Natural killer cell (primary cell): ENCODE data around the gene MAPKAPK3. TPM values are rescaled to one million over a fixed set of nuclear protein-coding genes. Genes with fewer than 3 reads are reported as not detected.
"Not testable (repeated sequence)": the region's sequence is repeated elsewhere in the genome, so short reads cannot be mapped to it uniquely, and the experiment has no call there.

ENCODE experiments used
- ATAC-seq, 3 donors: fragments of 150-1000 bp in 2 of 3; fragments of 200-7000 bp in 1 of 3; cut with Tn5 transposase; 1 replicate in 1 of 3; 2 replicates in 2 of 3; pipeline ENCODE4 v1.10.0; 2021; ENCODE audit warnings: mild to moderate bottlenecking in 2 of 3, moderate library complexity in 2 of 3
- DNase-seq, 2 donors: peaks; one replicate each; pipeline versions ENCODE4 v3.0.0 to v3.0.0-alpha.2; 2013 to 2021; ENCODE audit warnings: mixed read lengths in 1 of 2
- H3K27ac ChIP-seq: one replicate; pipeline ENCODE4 v1.5.1; 2013; ENCODE audit warnings: mild to moderate bottlenecking, low read length
- H3K27me3 ChIP-seq: one replicate; pipeline ENCODE4 v1.6.1; 2013; ENCODE audit warnings: low read length; ENCODE audit not compliant: control insufficient read depth, insufficient read depth
- H3K36me3 ChIP-seq: one replicate; pipeline ENCODE4 v1.6.1; 2013; ENCODE audit warnings: low read length; ENCODE audit not compliant: control insufficient read depth, insufficient read depth
- H3K4me1 ChIP-seq: one replicate; pipeline ENCODE4 v1.6.1; 2013; ENCODE audit warnings: low read length; ENCODE audit not compliant: control insufficient read depth, insufficient read depth
- H3K4me3 ChIP-seq: one replicate; pipeline ENCODE4 v1.5.1; 2013; ENCODE audit warnings: low read length
- H3K9me3 ChIP-seq: one replicate; pipeline ENCODE4 v1.6.1; 2013; ENCODE audit warnings: low read length; ENCODE audit not compliant: control insufficient read depth, insufficient read depth
- H3K27ac Mint-ChIP-seq, 2 donors: one replicate each; pipeline ENCODE4 v1.8.0; 2022; ENCODE audit warnings: mild to moderate bottlenecking in 2 of 2, mixed read lengths in 2 of 2, moderate library complexity in 1 of 2
- H3K27me3 Mint-ChIP-seq, 2 donors: one replicate each; pipeline ENCODE4 v1.8.0; 2022; ENCODE audit warnings: low read depth in 2 of 2, mixed read lengths in 2 of 2
- H3K36me3 Mint-ChIP-seq: one replicate; pipeline ENCODE4 v1.8.0; 2022; ENCODE audit warnings: mixed read lengths
- H3K4me1 Mint-ChIP-seq, 2 donors: one replicate each; pipeline ENCODE4 v1.8.0; 2022; ENCODE audit warnings: mixed read lengths in 2 of 2
- H3K4me3 Mint-ChIP-seq: one replicate; pipeline ENCODE4 v1.8.0; 2022; ENCODE audit warnings: mild to moderate bottlenecking, moderate library complexity, mixed read lengths
- H3K9me3 Mint-ChIP-seq, 2 donors: one replicate each; pipeline ENCODE4 v1.8.0; 2022; ENCODE audit warnings: mixed read lengths in 2 of 2
- CTCF ChIP-seq: fragments of 200-600 bp; IDR thresholded peaks from one replicate; pipeline ENCODE4 v1.8.0; 2022; ENCODE audit warnings: antibody characterized with exemption
- WGBS: methylation state at CpG from one replicate; pipeline ENCODE4 v1.1.7; 2013; ENCODE audit warnings: missing lambda C conversion rate; ENCODE audit not compliant: insufficient coverage; 5-methylcytosine and 5-hydroxymethylcytosine counted together
- intact Hi-C: fragments of 100-400 bp; cut with micrococcal nuclease; formaldehyde crosslinking; loops from one replicate; pipeline ENCODE4 v1.14.2; 2022
- total RNA-seq, 4 donors: library from RNA; stranded (reverse); fragments of 120-200 nt in 1 of 4; gene quantifications; one replicate each; pipeline versions ENCODE4 v1.2.3 to v1.2.4, GENCODE V29; 2013 to 2022

MAPKAPK3 gene
- total RNA-seq, 3 donors from 2014 or later (not counting 1 experiment from before 2014, with no cell fraction given) = 48.0 to 57.7 (median 49.3) TPM

- ATAC-seq = no peak
- H3K4me3 Mint-ChIP-seq = no peak overlapping the region
- H3K27ac Mint-ChIP-seq = no peak overlapping the region
- Histone ChIP-seq H3K27me3 (no peaks in the 10 kb centered on the region), H3K27ac (no peak overlapping the region), H3K4me3 (no peak overlapping the region), H3K4me1 (peaks cover 7% of the 10 kb centered on the region), H3K9me3 (no peaks in the 10 kb centered on the region), H3K36me3 (no peaks in the 10 kb centered on the region)
- no peaks in the 10 kb centered on the region for H3K27me3 Mint-ChIP-seq
- H3K9me3 Mint-ChIP-seq = no peaks in the 10 kb centered on the region
- intact Hi-C loops = no loop called here
- H3K36me3 Mint-ChIP-seq = no peaks in the 10 kb centered on the region
- H3K4me1 Mint-ChIP-seq = peaks cover 11 to 12% of the 10 kb centered on the region in 2 donors
- no peak for TF ChIP-seq CTCF
- DNase-seq = no peak
- 87% methylated on average over 6 of the region's 6 CpGs for WGBS
These were observed 44.4 kb downstream of the MAPKAPK3 start for GRCh38 chr3:50661321-50661837.

GRCh38 chr3:50662408-50662807, 45.5 kb downstream of the MAPKAPK3 start:
- Mint-ChIP-seq H3K4me3 (no peak overlapping the region), H3K36me3 (no peaks in the 10 kb centered on the region), H3K27ac (no peak overlapping the region), H3K27me3 (peaks cover 0 to 6% of the 10 kb centered on the region in 2 donors), H3K9me3 (no peaks in the 10 kb centered on the region), H3K4me1 (peaks cover 11 to 12% of the 10 kb centered on the region in 2 donors)
- ATAC-seq (peak in 1 of 3 donors; percentile 32), DNase-seq (no peak)
- intact Hi-C loops = no loop called here
- Histone ChIP-seq H3K36me3 (no peaks in the 10 kb centered on the region), H3K9me3 (no peaks in the 10 kb centered on the region), H3K4me1 (peaks cover 7% of the 10 kb centered on the region), H3K27ac (no peak overlapping the region), H3K27me3 (no peaks in the 10 kb centered on the region), H3K4me3 (no peak overlapping the region)
- no peak for TF ChIP-seq CTCF
- WGBS = 43% methylated on average over 2 of the region's 2 CpGs

- ATAC-seq (no peak), DNase-seq (no peak)
- Histone ChIP-seq H3K27ac (no peak overlapping the region), H3K9me3 (no peaks in the 10 kb centered on the region), H3K36me3 (no peaks in the 10 kb centered on the region), H3K4me3 (no peak overlapping the region), H3K4me1 (peaks cover 7% of the 10 kb centered on the region), H3K27me3 (no peaks in the 10 kb centered on the region)
- Mint-ChIP-seq H3K4me1 (peaks cover 11 to 12% of the 10 kb centered on the region in 2 donors), H3K36me3 (no peaks in the 10 kb centered on the region), H3K27ac (peak overlapping the region in 1 of 2 donors; percentile 7), H3K27me3 (peaks cover 2 to 6% of the 10 kb centered on the region in 2 donors), H3K4me3 (no peak overlapping the region), H3K9me3 (no peaks in the 10 kb centered on the region)
- intact Hi-C loops = no loop called here
- WGBS = 85% methylated on average over 5 of the region's 5 CpGs
- no peak for TF ChIP-seq CTCF
These were observed 48.3 kb downstream of the MAPKAPK3 start for GRCh38 chr3:50665081-50665840.

GRCh38 chr3:50665841-50666115, 48.8 kb downstream of the MAPKAPK3 start:
- H3K4me3 ChIP-seq, H3K4me1 ChIP-seq, H3K9me3 ChIP-seq, H3K27me3 ChIP-seq, H3K36me3 Mint-ChIP-seq, H3K27me3 Mint-ChIP-seq, H3K27ac ChIP-seq, ATAC-seq, H3K9me3 Mint-ChIP-seq, DNase-seq, H3K4me3 Mint-ChIP-seq, H3K36me3 ChIP-seq, intact Hi-C loops: not testable (repeated sequence)
- Mint-ChIP-seq H3K27ac (peak overlapping the region in 1 of 2 donors; percentile 7), H3K4me1 (peaks cover 11 to 12% of the 10 kb centered on the region in 2 donors)
- WGBS = 76% methylated on average over 9 of the region's 9 CpGs
